HepG2 (cell line): ENCODE data around the gene CPB2. TPM values are rescaled to one million over a fixed set of nuclear protein-coding genes. Genes with fewer than 3 reads are reported as not detected.

ENCODE experiments used
- AKAP8 ChIP-seq: sonication (generic); formaldehyde crosslinking; IDR thresholded peaks from 2 replicates; pipeline ENCODE4 v1.5.1; 2020; ENCODE audit warnings: mild to moderate bottlenecking, missing genetic modification reagents
- ATRX ChIP-seq: sonication (generic); formaldehyde crosslinking; IDR thresholded peaks from 2 replicates; pipeline ENCODE4 v1.4.0; 2020; ENCODE audit warnings: missing genetic modification reagents, borderline replicate concordance
- HNF4A ChIP-seq: sonication (generic); formaldehyde crosslinking; IDR thresholded peaks from 2 replicates; pipeline ENCODE4 v1.4.0; 2020; ENCODE audit warnings: missing genetic modification reagents
- KAT2B ChIP-seq: fragments of 150-350 bp; IDR thresholded peaks from 2 replicates; pipeline ENCODE4 v1.6.1; 2014; ENCODE audit warnings: low read depth, low read length, borderline replicate concordance
- KLF9 ChIP-seq: IDR thresholded peaks from 2 replicates; pipeline ENCODE4 v1.6.1; 2016; ENCODE audit warnings: low read depth
- LCORL ChIP-seq, 2 experiments: fragments of 450-650 bp in 1 of 2; sonication (generic) in 1 of 2; formaldehyde crosslinking in 1 of 2; IDR thresholded peaks; 2 replicates each; pipeline versions ENCODE4 v1.5.0 to v1.6.1; 2017 to 2020; ENCODE audit warnings: antibody characterized with exemption in 1 of 2, missing genetic modification reagents in 1 of 2
- MTF1 ChIP-seq: sonication (generic); formaldehyde crosslinking; IDR thresholded peaks from 2 replicates; pipeline ENCODE4 v1.5.0; 2020; ENCODE audit warnings: missing genetic modification reagents
- PCBP1 ChIP-seq: fragments of 200-400 bp; formaldehyde crosslinking; IDR thresholded peaks from 2 replicates; pipeline ENCODE4 v1.6.1; 2017; ENCODE audit warnings: mild to moderate bottlenecking, low read depth, low read length, borderline replicate concordance
- RBM39 ChIP-seq: fragments of 200-400 bp; formaldehyde crosslinking; IDR thresholded peaks from one replicate; pipeline ENCODE4 v1.6.1; 2018; ENCODE audit warnings: antibody characterized with exemption, mild to moderate bottlenecking, low read depth, low read length; ENCODE audit not compliant: poor library complexity, severe bottlenecking
- REPIN1 ChIP-seq: sonication (generic); formaldehyde crosslinking; IDR thresholded peaks from 2 replicates; pipeline ENCODE4 v1.8.0; 2022; ENCODE audit warnings: missing genetic modification reagents, low read depth, mild to moderate bottlenecking, borderline replicate concordance
- TBX2 ChIP-seq: sonication (generic); formaldehyde crosslinking; IDR thresholded peaks from 2 replicates; pipeline ENCODE4 v1.5.0; 2020; ENCODE audit warnings: missing genetic modification reagents, mild to moderate bottlenecking, borderline replicate concordance
- THYN1 ChIP-seq: sonication (generic); formaldehyde crosslinking; IDR thresholded peaks from 2 replicates; pipeline ENCODE4 v1.8.1; 2023; ENCODE audit warnings: low read depth, mild to moderate bottlenecking, moderate library complexity, missing genetic modification reagents, borderline replicate concordance
- TMF1 ChIP-seq: sonication (generic); formaldehyde crosslinking; IDR thresholded peaks from 2 replicates; pipeline ENCODE4 v1.8.1; 2022; ENCODE audit warnings: low read depth, missing genetic modification reagents
- YEATS4 ChIP-seq: sonication (generic); formaldehyde crosslinking; IDR thresholded peaks from 2 replicates; pipeline ENCODE4 v1.4.0; 2020; ENCODE audit warnings: missing genetic modification reagents, borderline replicate concordance
- ZBTB38 ChIP-seq: sonication (generic); formaldehyde crosslinking; IDR thresholded peaks from 2 replicates; pipeline ENCODE4 v1.5.1; 2020; ENCODE audit warnings: mild to moderate bottlenecking, missing genetic modification reagents
- ZFX ChIP-seq: sonication (generic); formaldehyde crosslinking; IDR thresholded peaks from 2 replicates; pipeline ENCODE4 v1.4.0; 2020; ENCODE audit warnings: mild to moderate bottlenecking, low read depth, missing genetic modification reagents, moderate library complexity
- ZNF205 ChIP-seq: IDR thresholded peaks from 2 replicates; pipeline ENCODE4 v1.6.1; 2018; ENCODE audit warnings: missing biosample characterization, missing genetic modification reagents
- ZNF510 ChIP-seq: sonication (generic); formaldehyde crosslinking; IDR thresholded peaks from 2 replicates; pipeline ENCODE4 v1.4.0; 2020; ENCODE audit warnings: low read depth, mild to moderate bottlenecking, missing genetic modification reagents
- ZNF552 ChIP-seq: sonication (generic); formaldehyde crosslinking; IDR thresholded peaks from 2 replicates; pipeline ENCODE4 v1.9.0; 2022; ENCODE audit warnings: missing genetic modification reagents, mild to moderate bottlenecking, borderline replicate concordance
- ZNF569 ChIP-seq: sonication (generic); formaldehyde crosslinking; IDR thresholded peaks from 2 replicates; pipeline ENCODE4 v1.5.0; 2020; ENCODE audit warnings: mild to moderate bottlenecking, missing genetic modification reagents, moderate library complexity, borderline replicate concordance
- polyA plus RNA-seq, 8 experiments: library from polyadenylated mRNA; depleted of rRNA in 3 of 8; stranded (reverse) in 7 of 8; unstranded in 1 of 8; fragments of >200 nt; fragmentation: Illumina TruSeq in 4 of 8; extraction: Trizol in 4 of 8; gene quantifications; 2 replicates each; pipeline versions ENCODE4 v1.2.1 to v1.2.3, GENCODE V29; 2011 to 2016; ENCODE audit warnings: low read depth in 4 of 8, missing spikeins in 1 of 8, mixed read lengths in 1 of 8; ENCODE audit not compliant: insufficient read depth in 1 of 8
- total RNA-seq, 5 experiments: library from RNA; depleted of rRNA; stranded (reverse); fragments of >200 nt; fragmentation: Illumina TruSeq; extraction: Trizol; gene quantifications; 2 replicates each; pipeline ENCODE4 v1.2.3, GENCODE V29; 2016; ENCODE audit warnings: low read depth in 1 of 5
- TF ChIP-seq, protein P1 (sequence below): sonication (generic); formaldehyde crosslinking; IDR thresholded peaks from 2 replicates; pipeline ENCODE4 v1.5.1; 2020; ENCODE audit warnings: missing genetic modification reagents, mild to moderate bottlenecking, borderline replicate concordance
- TF ChIP-seq, protein P2 (sequence below): sonication (generic); formaldehyde crosslinking; IDR thresholded peaks from 2 replicates; pipeline ENCODE4 v1.8.0; 2022; ENCODE audit warnings: missing genetic modification reagents, mild to moderate bottlenecking, inconsistent platforms, borderline replicate concordance
- TF ChIP-seq, protein P3 (sequence below): sonication (generic); formaldehyde crosslinking; IDR thresholded peaks from 2 replicates; pipeline ENCODE4 v1.8.0; 2022; ENCODE audit warnings: low read depth, missing genetic modification reagents
- TF ChIP-seq, protein P4 (sequence below): sonication (generic); formaldehyde crosslinking; IDR thresholded peaks from 2 replicates; pipeline ENCODE4 v1.5.0; 2020; ENCODE audit warnings: missing genetic modification reagents

The CPB2 gene
- total and polyA plus RNA-seq, 2 of the 13 experiments (the other 11 are each of a cell fraction or from before 2014, with no cell fraction given) = 125 to 140 TPM

DNA sequence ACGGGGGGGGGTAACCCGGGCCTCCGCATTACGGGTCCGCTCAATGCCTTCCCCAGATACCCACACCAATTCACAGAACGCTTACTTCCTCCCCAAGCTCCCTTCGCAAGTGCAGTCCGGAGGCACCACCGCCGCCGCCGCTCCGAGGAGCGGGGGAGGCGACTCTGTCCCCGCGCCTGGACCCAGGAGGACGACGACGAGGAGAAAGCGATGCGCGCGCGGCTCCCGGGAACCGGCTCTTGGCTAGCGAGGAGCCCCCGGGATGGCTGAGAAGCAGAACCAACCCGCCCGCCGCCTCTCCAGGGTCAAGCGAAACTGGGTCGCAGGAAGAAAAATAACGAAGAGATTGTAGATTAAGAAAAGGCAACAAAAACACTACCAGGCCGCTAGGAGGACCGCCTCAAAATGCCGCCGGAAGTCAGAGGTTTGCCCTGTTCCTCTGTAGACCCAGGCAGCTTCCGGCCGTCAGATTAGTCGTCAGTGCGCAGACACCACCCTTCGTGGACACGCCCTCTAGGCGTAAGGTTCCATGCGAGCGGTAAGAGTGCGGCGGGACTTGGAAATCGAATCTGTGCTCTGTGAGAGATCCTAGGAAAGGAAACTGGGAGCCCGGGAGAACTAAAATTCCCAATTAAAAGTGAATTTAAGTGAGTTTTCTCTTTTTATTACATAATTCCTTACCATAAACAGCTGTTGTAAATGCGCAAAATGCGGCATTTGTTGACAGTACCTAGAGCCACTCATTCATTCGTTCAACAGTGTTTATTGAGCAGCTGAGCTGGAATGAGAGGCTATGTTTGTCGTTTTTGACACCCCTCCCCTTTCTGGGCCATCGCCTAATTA is 52.3 kb downstream of the CPB2 start, which contains the start of gene ZC3H13 (continued):
- TF ChIP-seq ZNF569 (CRISPR knock-in tag) = no peak
- no peak for TF ChIP-seq AKAP8 (CRISPR knock-in tag)
- TF ChIP-seq, protein P1, sequence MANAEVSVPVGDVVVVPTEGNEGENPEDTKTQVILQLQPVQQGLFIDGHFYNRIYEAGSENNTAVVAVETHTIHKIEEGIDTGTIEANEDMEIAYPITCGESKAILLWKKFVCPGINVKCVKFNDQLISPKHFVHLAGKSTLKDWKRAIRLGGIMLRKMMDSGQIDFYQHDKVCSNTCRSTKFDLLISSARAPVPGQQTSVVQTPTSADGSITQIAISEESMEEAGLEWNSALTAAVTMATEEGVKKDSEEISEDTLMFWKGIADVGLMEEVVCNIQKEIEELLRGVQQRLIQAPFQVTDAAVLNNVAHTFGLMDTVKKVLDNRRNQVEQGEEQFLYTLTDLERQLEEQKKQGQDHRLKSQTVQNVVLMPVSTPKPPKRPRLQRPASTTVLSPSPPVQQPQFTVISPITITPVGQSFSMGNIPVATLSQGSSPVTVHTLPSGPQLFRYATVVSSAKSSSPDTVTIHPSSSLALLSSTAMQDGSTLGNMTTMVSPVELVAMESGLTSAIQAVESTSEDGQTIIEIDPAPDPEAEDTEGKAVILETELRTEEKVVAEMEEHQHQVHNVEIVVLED (CRISPR knock-in tag) = peak; percentile 85
- TF ChIP-seq PCBP1 = peak; percentile 59; the same call in 1 of the 2 replicates
- no peak for TF ChIP-seq ZNF552
- TF ChIP-seq RBM39 = peak; percentile 79
- peak; percentile 89 for TF ChIP-seq ZFX (CRISPR knock-in tag)
- peak; percentile 58; the same call in 1 of the 2 replicates for TF ChIP-seq REPIN1 (CRISPR knock-in tag)
- TF ChIP-seq ATRX (CRISPR knock-in tag) = no peak
- TF ChIP-seq HNF4A (CRISPR knock-in tag) = no peak
- TF ChIP-seq, protein P2, sequence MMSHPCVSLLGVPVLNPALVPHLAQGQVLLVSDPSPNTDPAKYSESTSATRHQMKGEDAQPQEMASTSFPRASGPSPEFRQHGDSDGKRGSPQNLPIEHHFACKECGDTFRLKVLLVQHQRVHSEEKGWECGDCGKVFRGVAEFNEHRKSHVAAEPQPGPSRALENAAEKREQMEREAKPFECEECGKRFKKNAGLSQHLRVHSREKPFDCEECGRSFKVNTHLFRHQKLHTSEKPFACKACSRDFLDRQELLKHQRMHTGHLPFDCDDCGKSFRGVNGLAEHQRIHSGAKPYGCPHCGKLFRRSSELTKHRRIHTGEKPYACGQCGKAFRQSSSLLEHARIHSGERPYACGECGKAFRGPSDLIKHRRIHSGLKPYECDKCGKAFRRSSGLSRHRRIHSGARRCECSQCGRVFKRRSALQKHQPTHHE (CRISPR knock-in tag) = 0 out of 2 replicates have a peak, but pooled peaks have one; percentile 33
- no peak for TF ChIP-seq THYN1
- TF ChIP-seq TMF1 (CRISPR knock-in tag) = no peak
- TF ChIP-seq, protein P3, sequence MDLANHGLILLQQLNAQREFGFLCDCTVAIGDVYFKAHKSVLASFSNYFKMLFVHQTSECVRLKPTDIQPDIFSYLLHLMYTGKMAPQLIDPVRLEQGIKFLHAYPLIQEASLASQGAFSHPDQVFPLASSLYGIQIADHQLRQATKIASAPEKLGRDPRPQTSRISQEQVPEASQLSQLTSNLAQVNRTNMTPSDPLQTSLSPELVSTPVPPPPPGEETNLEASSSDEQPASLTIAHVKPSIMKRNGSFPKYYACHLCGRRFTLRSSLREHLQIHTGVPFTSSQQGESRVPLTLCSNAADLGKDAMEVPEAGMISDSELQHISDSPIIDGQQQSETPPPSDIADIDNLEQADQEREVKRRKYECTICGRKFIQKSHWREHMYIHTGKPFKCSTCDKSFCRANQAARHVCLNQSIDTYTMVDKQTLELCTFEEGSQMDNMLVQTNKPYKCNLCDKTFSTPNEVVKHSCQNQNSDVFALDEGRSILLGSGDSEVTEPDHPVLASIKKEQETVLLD (CRISPR knock-in tag) = no peak
- TF ChIP-seq ZBTB38 (CRISPR knock-in tag) = no peak; the same call in 1 of the 2 replicates
- TF ChIP-seq MTF1 = no peak
- peak; percentile 41; the same call in 1 of the 2 replicates for TF ChIP-seq TBX2
- TF ChIP-seq, protein P4, sequence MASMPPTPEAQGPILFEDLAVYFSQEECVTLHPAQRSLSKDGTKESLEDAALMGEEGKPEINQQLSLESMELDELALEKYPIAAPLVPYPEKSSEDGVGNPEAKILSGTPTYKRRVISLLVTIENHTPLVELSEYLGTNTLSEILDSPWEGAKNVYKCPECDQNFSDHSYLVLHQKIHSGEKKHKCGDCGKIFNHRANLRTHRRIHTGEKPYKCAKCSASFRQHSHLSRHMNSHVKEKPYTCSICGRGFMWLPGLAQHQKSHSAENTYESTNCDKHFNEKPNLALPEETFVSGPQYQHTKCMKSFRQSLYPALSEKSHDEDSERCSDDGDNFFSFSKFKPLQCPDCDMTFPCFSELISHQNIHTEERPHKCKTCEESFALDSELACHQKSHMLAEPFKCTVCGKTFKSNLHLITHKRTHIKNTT = no peak
- TF ChIP-seq YEATS4 (CRISPR knock-in tag) = peak; percentile 60
- no peak for TF ChIP-seq LCORL (IDR thresholded peaks at IDR 0.05)
- no peak for TF ChIP-seq LCORL (CRISPR knock-in tag; IDR thresholded peaks at IDR 0.05)
- no peak for TF ChIP-seq KLF9 (CRISPR knock-in tag)
- TF ChIP-seq ZNF205 (CRISPR knock-in tag) = no peak
- TF ChIP-seq ZNF510 (CRISPR knock-in tag) = peak; percentile 83; the same call in 1 of the 2 replicates
- no peak for TF ChIP-seq KAT2B
